WTC11 (cell line): ENCODE measurements around the gene EIF4E3. TPM values are rescaled to one million over a fixed set of nuclear protein-coding genes. Genes with fewer than 3 reads are reported as not detected.

Source experiments
- ATAC-seq: fragments of 200-7000 bp; cut with Tn5 transposase; 2 replicates; pipeline ENCODE4 v1.10.0; 2021; ENCODE audit warnings: mild to moderate bottlenecking, moderate library complexity
- CTCF ChIA-PET: fragments of 300-600 bp; sonication (Branson Sonifier 250); formaldehyde crosslinking; loops from one replicate; lab custom pipeline; 2021; ENCODE audit warnings: antibody characterized with exemption; lab: Charles Lee
- POLR2A ChIA-PET: fragments of 350-600 bp; sonication (Branson Sonifier 250); formaldehyde crosslinking; loops from one replicate; lab custom pipeline; 2021; ENCODE audit warnings: antibody characterized with exemption; lab: Charles Lee
- DNase-seq: peaks from one replicate; pipeline ENCODE4 v3.0.0; 2021; ENCODE audit warnings: low spot score
- H3K27ac Mint-ChIP-seq: 2 replicates; pipeline ENCODE4 v1.8.0; 2021; ENCODE audit warnings: mixed read lengths
- H3K27me3 Mint-ChIP-seq: 2 replicates; pipeline ENCODE4 v1.8.0; 2021; ENCODE audit warnings: low read depth, mild to moderate bottlenecking, moderate library complexity, mixed read lengths
- H3K36me3 Mint-ChIP-seq: 2 replicates; pipeline ENCODE4 v1.8.0; 2021; ENCODE audit warnings: mixed read lengths
- H3K4me1 Mint-ChIP-seq: 2 replicates; pipeline ENCODE4 v1.8.0; 2022; ENCODE audit warnings: mixed read lengths
- H3K4me3 Mint-ChIP-seq: 2 replicates; pipeline ENCODE4 v1.8.0; 2021; ENCODE audit warnings: mild to moderate bottlenecking, moderate library complexity, mixed read lengths
- H3K9me3 Mint-ChIP-seq: 2 replicates; pipeline ENCODE4 v1.8.0; 2021; ENCODE audit warnings: mixed read lengths
- AFF4 ChIP-seq: sonication (generic); formaldehyde crosslinking; IDR thresholded peaks from 2 replicates; pipeline ENCODE4 v1.8.1; 2023; ENCODE audit warnings: mild to moderate bottlenecking, missing genetic modification reagents, borderline replicate concordance
- AR ChIP-seq: fragments of 250-450 bp; sonication (Bioruptor Pico); IDR thresholded peaks from 2 replicates; pipeline ENCODE4 v1.9.0; 2021; ENCODE audit warnings: mild to moderate bottlenecking
- ARID4B ChIP-seq: sonication (generic); formaldehyde crosslinking; IDR thresholded peaks from 2 replicates; pipeline ENCODE4 v1.8.0; 2023; ENCODE audit warnings: missing genetic modification reagents, mild to moderate bottlenecking, borderline replicate concordance
- ATF2 ChIP-seq: sonication (generic); formaldehyde crosslinking; IDR thresholded peaks from 2 replicates; pipeline ENCODE4 v1.8.1; 2022; ENCODE audit warnings: low read depth, missing genetic modification reagents, borderline replicate concordance
- FOXJ3 ChIP-seq: sonication (generic); formaldehyde crosslinking; IDR thresholded peaks from 2 replicates; pipeline ENCODE4 v1.9.0; 2021; ENCODE audit warnings: missing genetic modification reagents, mild to moderate bottlenecking, borderline replicate concordance
- KAT7 ChIP-seq: sonication (generic); formaldehyde crosslinking; IDR thresholded peaks from 2 replicates; pipeline ENCODE4 v1.8.1; 2023; ENCODE audit warnings: missing genetic modification reagents, mild to moderate bottlenecking, borderline replicate concordance
- NR1H2 ChIP-seq: sonication (generic); formaldehyde crosslinking; IDR thresholded peaks from 2 replicates; pipeline ENCODE4 v1.9.0; 2021; ENCODE audit warnings: mild to moderate bottlenecking, moderate library complexity, missing genetic modification reagents
- RORB ChIP-seq: fragments of 250-450 bp; sonication (Bioruptor Pico); IDR thresholded peaks from 2 replicates; pipeline ENCODE4 v1.9.0; 2021; ENCODE audit warnings: mild to moderate bottlenecking
- SMAD3 ChIP-seq: sonication (generic); formaldehyde crosslinking; IDR thresholded peaks from 2 replicates; pipeline ENCODE4 v1.8.0; 2022; ENCODE audit warnings: missing genetic modification reagents, mild to moderate bottlenecking, borderline replicate concordance
- ZNF281 ChIP-seq: sonication (generic); formaldehyde crosslinking; IDR thresholded peaks from 2 replicates; pipeline ENCODE4 v1.8.0; 2023; ENCODE audit warnings: mild to moderate bottlenecking, missing genetic modification reagents
- ZNF416 ChIP-seq: fragments of 250-450 bp; sonication (Bioruptor Pico); IDR thresholded peaks from 2 replicates; pipeline ENCODE4 v1.9.0; 2021; ENCODE audit warnings: mild to moderate bottlenecking, inconsistent platforms
- ZNF423 ChIP-seq: fragments of 250-450 bp; sonication (Bioruptor Pico); IDR thresholded peaks from 2 replicates; pipeline ENCODE4 v2.1.2; 2022; ENCODE audit warnings: mild to moderate bottlenecking, moderate library complexity
- ZNF532 ChIP-seq: fragments of 250-450 bp; sonication (Bioruptor Pico); IDR thresholded peaks from 2 replicates; pipeline ENCODE4 v1.9.0; 2021; ENCODE audit warnings: mild to moderate bottlenecking, borderline replicate concordance
- total RNA-seq: library from RNA; stranded (reverse); gene quantifications from 3 replicates; pipeline ENCODE4 v1.2.3, GENCODE V29; 2021

EIF4E3 gene
- total RNA-seq, 1 experiment from 2014 or later: 16.5 TPM

- DNase-seq (no peak), ATAC-seq (no peak)
- Mint-ChIP-seq H3K27ac (no peak overlapping the region), H3K9me3 (peaks cover 16% of the 10 kb centered on the region), H3K4me3 (no peak overlapping the region), H3K36me3 (no peaks in the 10 kb centered on the region), H3K27me3 (no peaks in the 10 kb centered on the region), H3K4me1 (no peaks in the 10 kb centered on the region)
- no peak for TF ChIP-seq AFF4
- no peak for TF ChIP-seq ZNF281
- TF ChIP-seq ATF2: no peak
- no peak for TF ChIP-seq SMAD3 (CRISPR knock-in tag)
- TF ChIP-seq NR1H2: no peak
- no peak for TF ChIP-seq KAT7
- no peak for TF ChIP-seq ZNF532 (CRISPR knock-in tag)
- TF ChIP-seq AR: no peak
- CTCF ChIA-PET: interaction anchor here (1.4 kb wide), 1 partner anchor 45 kb away, joined by 3 read pairs; no protein-coding TSS in a partner anchor
- POLR2A ChIA-PET: interaction anchor here (0.7 kb wide), 1 partner anchor 814 kb away, joined by 6 read pairs; no protein-coding TSS in a partner anchor
These were observed 89.2 kb downstream of the EIF4E3 start for GRCh38 chr3:71636001-71636400.

- Mint-ChIP-seq H3K4me1 (no peaks in the 10 kb centered on the region), H3K27ac (no peak overlapping the region), H3K27me3 (no peaks in the 10 kb centered on the region), H3K36me3 (no peaks in the 10 kb centered on the region), H3K4me3 (no peak overlapping the region), H3K9me3 (peaks cover 18% of the 10 kb centered on the region)
- ATAC-seq: no peak
- CTCF ChIA-PET: interaction anchor here (1.4 kb wide), 1 partner anchor 47 kb away, joined by 3 read pairs; no protein-coding TSS in a partner anchor
- DNase-seq: no peak
- POLR2A ChIA-PET: no interaction called here
- no peak for TF ChIP-seq RORB
- TF ChIP-seq ATF2: no peak
- no peak for TF ChIP-seq ZNF423 (CRISPR knock-in tag)
- no peak for TF ChIP-seq FOXJ3 (CRISPR knock-in tag)
- no peak for TF ChIP-seq ZNF416 (CRISPR knock-in tag)
- no peak for TF ChIP-seq ARID4B (CRISPR knock-in tag)
These were observed 90.5 kb downstream of the EIF4E3 start for GRCh38 chr3:71634671-71635070.
